ENCODE measurements around the gene NBPF8. TPM values are rescaled to one million over a fixed set of nuclear protein-coding genes. Genes with fewer than 3 reads are reported as not detected.
A peak's percentile ranks its signal among the peaks of the same experiment; 100 is the strongest.
"Not testable (repeated sequence)": the region's sequence is repeated elsewhere in the genome, so short reads cannot be mapped to it uniquely, and the experiment has no call there.

The NBPF8 gene
- total and polyA plus RNA-seq, 4 donors, result 2.6 to 42.2 (median 11.4) TPM

DNA sequence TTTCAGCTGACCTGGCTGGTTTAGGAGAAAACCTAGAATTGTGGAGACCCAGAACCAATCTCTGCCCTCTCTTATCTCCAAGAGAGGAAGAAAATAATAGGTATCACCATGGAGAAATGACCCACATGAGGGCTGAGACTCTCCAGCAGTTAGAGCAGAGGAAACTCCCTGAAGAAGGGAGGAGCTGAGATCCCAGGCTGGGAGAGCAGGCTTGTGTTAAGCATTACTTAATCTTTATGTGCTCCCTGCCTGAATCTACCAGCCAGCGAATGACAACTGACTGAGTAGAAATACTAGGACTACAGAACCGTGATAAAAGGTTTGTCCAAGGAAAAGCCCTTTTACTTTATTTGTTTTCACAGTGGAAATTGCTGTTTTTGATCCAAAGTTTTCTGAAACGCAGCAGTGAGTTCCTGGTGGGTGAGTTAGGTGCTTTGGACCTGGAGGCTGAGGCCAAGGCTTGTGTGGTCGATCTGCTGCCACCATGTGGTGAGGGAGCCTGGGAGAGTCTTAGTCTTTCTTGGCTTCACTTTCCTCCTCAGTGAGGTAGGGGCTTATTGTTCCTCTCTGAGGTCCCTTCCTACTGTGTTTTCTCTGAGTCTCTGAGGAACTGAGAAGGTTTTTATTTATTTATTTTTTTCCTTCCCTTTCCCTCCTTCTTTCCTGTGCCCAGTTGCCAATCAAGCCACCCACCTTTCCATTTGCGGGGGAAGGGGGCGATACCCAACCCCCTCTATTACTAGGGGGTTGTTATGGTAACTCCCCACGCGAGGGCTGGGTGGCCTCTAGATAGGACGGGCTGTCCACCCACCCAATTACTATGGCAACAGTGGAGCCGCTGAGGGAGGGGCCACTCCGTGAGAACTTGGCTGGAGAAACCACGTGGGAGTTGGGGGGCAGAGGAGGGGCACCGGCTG, 21.3 kb upstream of the NBPF8 start:
- not testable (repeated sequence) for H3K27ac ChIP-seq (ENCODE audit: low read depth in 1 of 2, low read length in 2 of 2); H3K4me1 ChIP-seq (ENCODE audit: control insufficient read depth in 4 of 4, insufficient read depth in 4 of 4, low read length in 3 of 4); H3K9me3 ChIP-seq (ENCODE audit: control insufficient read depth in 4 of 4, low read length in 3 of 4); H3K36me3 ChIP-seq (ENCODE audit: control insufficient read depth in 4 of 4, insufficient read depth in 3 of 4, low read depth in 1 of 4, low read length in 3 of 4); DNase-seq (ENCODE audit: low spot score); H3K9ac ChIP-seq (ENCODE audit: low read depth in 1 of 2, low read length in 2 of 2); H3K4me3 ChIP-seq (ENCODE audit: low read depth in 1 of 3, low read length in 3 of 3); H3K27me3 ChIP-seq (ENCODE audit: control insufficient read depth in 4 of 4, insufficient read depth in 4 of 4, low read length in 3 of 4)
- 39% methylated on average over 6 of the region's 13 CpGs for WGBS
- TF ChIP-seq RAD21 (IDR thresholded peaks at IDR 0.05), result peak in 1 of 2 donors; percentile 11

DNA sequence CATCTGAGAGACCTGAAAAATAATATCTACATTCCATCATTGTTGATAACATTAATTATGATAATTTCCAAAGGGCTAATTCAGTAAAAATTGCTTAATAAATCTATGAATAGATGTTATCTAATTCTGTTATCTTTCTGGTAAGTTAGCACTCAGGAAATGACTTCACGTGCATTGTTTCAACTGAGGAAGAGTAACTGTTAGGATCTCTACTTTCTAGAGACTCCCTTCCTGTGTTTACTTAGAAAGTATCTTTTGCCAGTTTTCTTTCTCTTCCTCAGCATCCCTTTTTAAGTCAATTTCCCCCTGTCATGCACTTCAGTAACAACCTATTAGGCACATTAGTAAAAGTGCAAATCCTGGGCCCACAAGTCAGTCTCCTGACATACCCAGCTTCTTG, 9.5 kb upstream of the NBPF8 start:
- not testable (repeated sequence) for H3K36me3 ChIP-seq (ENCODE audit: control insufficient read depth in 4 of 4, insufficient read depth in 3 of 4, low read depth in 1 of 4, low read length in 3 of 4); H3K9ac ChIP-seq (ENCODE audit: low read depth in 1 of 2, low read length in 2 of 2); H3K9me3 ChIP-seq (ENCODE audit: control insufficient read depth in 4 of 4, low read length in 3 of 4); DNase-seq (ENCODE audit: low spot score); H3K27ac ChIP-seq (ENCODE audit: low read depth in 1 of 2, low read length in 2 of 2); H3K4me1 ChIP-seq (ENCODE audit: control insufficient read depth in 4 of 4, insufficient read depth in 4 of 4, low read length in 3 of 4); H3K4me3 ChIP-seq (ENCODE audit: low read depth in 1 of 3, low read length in 3 of 3); H3K27me3 ChIP-seq (ENCODE audit: control insufficient read depth in 4 of 4, insufficient read depth in 4 of 4, low read length in 3 of 4)
- WGBS, result no CpG with 5 or more reads among the region's 1 CpG

- not testable (repeated sequence) for H3K4me1 ChIP-seq (ENCODE audit: control insufficient read depth in 4 of 4, insufficient read depth in 4 of 4, low read length in 3 of 4); H3K27ac ChIP-seq (ENCODE audit: low read depth in 1 of 2, low read length in 2 of 2); H3K4me3 ChIP-seq (ENCODE audit: low read depth in 1 of 3, low read length in 3 of 3); H3K9ac ChIP-seq (ENCODE audit: low read depth in 1 of 2, low read length in 2 of 2); H3K36me3 ChIP-seq (ENCODE audit: control insufficient read depth in 4 of 4, insufficient read depth in 3 of 4, low read depth in 1 of 4, low read length in 3 of 4); H3K27me3 ChIP-seq (ENCODE audit: control insufficient read depth in 4 of 4, insufficient read depth in 4 of 4, low read length in 3 of 4); DNase-seq (ENCODE audit: low spot score); H3K9me3 ChIP-seq (ENCODE audit: control insufficient read depth in 4 of 4, low read length in 3 of 4)
- WGBS, result 15% methylated on average over 8 of the region's 16 CpGs
Observed at GRCh38 chr1:120414451-120414850, 384 bp upstream of the NBPF8 start.

- not testable (repeated sequence) for DNase-seq (ENCODE audit: low spot score); H3K27me3 ChIP-seq (ENCODE audit: control insufficient read depth in 4 of 4, insufficient read depth in 4 of 4, low read length in 3 of 4); H3K9me3 ChIP-seq (ENCODE audit: control insufficient read depth in 4 of 4, low read length in 3 of 4); H3K36me3 ChIP-seq (ENCODE audit: control insufficient read depth in 4 of 4, insufficient read depth in 3 of 4, low read depth in 1 of 4, low read length in 3 of 4); H3K4me1 ChIP-seq (ENCODE audit: control insufficient read depth in 4 of 4, insufficient read depth in 4 of 4, low read length in 3 of 4)
- peak overlapping the region; percentile 47 to 63 (median 56) for H3K4me3 ChIP-seq (ENCODE audit: low read depth in 1 of 3, low read length in 3 of 3)
- 1% methylated on average over 20 of the region's 23 CpGs for WGBS
- peak overlapping the region in 1 of 2 donors; percentile 59 for H3K9ac ChIP-seq (ENCODE audit: low read depth in 1 of 2, low read length in 2 of 2)
- H3K27ac ChIP-seq (ENCODE audit: low read depth in 1 of 2, low read length in 2 of 2), result peak overlapping the region; percentile 37 to 66
- TF ChIP-seq GABPA (IDR thresholded peaks at IDR 0.05 in 1 of 2, conservative IDR thresholded peaks at IDR 0.05 in 1 of 2), result peak in 1 of 2 donors; percentile 63
- TF ChIP-seq, protein P1, sequence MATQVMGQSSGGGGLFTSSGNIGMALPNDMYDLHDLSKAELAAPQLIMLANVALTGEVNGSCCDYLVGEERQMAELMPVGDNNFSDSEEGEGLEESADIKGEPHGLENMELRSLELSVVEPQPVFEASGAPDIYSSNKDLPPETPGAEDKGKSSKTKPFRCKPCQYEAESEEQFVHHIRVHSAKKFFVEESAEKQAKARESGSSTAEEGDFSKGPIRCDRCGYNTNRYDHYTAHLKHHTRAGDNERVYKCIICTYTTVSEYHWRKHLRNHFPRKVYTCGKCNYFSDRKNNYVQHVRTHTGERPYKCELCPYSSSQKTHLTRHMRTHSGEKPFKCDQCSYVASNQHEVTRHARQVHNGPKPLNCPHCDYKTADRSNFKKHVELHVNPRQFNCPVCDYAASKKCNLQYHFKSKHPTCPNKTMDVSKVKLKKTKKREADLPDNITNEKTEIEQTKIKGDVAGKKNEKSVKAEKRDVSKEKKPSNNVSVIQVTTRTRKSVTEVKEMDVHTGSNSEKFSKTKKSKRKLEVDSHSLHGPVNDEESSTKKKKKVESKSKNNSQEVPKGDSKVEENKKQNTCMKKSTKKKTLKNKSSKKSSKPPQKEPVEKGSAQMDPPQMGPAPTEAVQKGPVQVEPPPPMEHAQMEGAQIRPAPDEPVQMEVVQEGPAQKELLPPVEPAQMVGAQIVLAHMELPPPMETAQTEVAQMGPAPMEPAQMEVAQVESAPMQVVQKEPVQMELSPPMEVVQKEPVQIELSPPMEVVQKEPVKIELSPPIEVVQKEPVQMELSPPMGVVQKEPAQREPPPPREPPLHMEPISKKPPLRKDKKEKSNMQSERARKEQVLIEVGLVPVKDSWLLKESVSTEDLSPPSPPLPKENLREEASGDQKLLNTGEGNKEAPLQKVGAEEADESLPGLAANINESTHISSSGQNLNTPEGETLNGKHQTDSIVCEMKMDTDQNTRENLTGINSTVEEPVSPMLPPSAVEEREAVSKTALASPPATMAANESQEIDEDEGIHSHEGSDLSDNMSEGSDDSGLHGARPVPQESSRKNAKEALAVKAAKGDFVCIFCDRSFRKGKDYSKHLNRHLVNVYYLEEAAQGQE (IDR thresholded peaks at IDR 0.05), result peak; percentile 26
Observed at GRCh38 chr1:120415492-120415961, 692 bp downstream of the NBPF8 start.

GRCh38 chr1:120425063-120425462, 10.2 kb downstream of the NBPF8 start:
- not testable (repeated sequence) for H3K27ac ChIP-seq (ENCODE audit: low read depth in 1 of 2, low read length in 2 of 2); H3K9ac ChIP-seq (ENCODE audit: low read depth in 1 of 2, low read length in 2 of 2); H3K4me3 ChIP-seq (ENCODE audit: low read depth in 1 of 3, low read length in 3 of 3); DNase-seq (ENCODE audit: low spot score); H3K27me3 ChIP-seq (ENCODE audit: control insufficient read depth in 4 of 4, insufficient read depth in 4 of 4, low read length in 3 of 4); H3K36me3 ChIP-seq (ENCODE audit: control insufficient read depth in 4 of 4, insufficient read depth in 3 of 4, low read depth in 1 of 4, low read length in 3 of 4); H3K4me1 ChIP-seq (ENCODE audit: control insufficient read depth in 4 of 4, insufficient read depth in 4 of 4, low read length in 3 of 4); H3K9me3 ChIP-seq (ENCODE audit: control insufficient read depth in 4 of 4, low read length in 3 of 4)
- WGBS, result 77% methylated on average over 7 of the region's 7 CpGs

DNA sequence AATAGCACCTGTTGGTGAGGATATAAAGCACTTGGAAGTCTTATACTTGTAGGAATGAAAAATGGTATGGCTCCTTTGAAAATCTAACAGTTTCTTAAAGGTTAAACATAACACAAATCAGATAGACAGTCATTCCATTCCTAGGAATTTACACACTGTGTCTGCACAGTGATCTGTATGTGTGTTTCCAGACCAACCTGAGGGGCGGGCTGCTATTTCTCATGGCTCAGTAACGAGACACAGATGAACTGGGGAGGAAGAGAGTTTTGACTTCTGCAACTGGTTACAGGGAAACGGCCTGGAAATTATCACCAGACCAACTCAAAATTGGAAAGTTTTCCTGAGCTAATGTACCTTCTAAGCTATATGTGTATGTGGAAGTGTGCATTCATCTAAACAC, 16.8 kb downstream of the NBPF8 start:
- H3K27me3 ChIP-seq (ENCODE audit: control insufficient read depth in 4 of 4, insufficient read depth in 4 of 4, low read length in 3 of 4); H3K9me3 ChIP-seq (ENCODE audit: control insufficient read depth in 4 of 4, low read length in 3 of 4); H3K4me3 ChIP-seq (ENCODE audit: low read depth in 1 of 3, low read length in 3 of 3); H3K9ac ChIP-seq (ENCODE audit: low read depth in 1 of 2, low read length in 2 of 2); H3K4me1 ChIP-seq (ENCODE audit: control insufficient read depth in 4 of 4, insufficient read depth in 4 of 4, low read length in 3 of 4); H3K27ac ChIP-seq (ENCODE audit: low read depth in 1 of 2, low read length in 2 of 2); DNase-seq (ENCODE audit: low spot score); H3K36me3 ChIP-seq (ENCODE audit: control insufficient read depth in 4 of 4, insufficient read depth in 3 of 4, low read depth in 1 of 4, low read length in 3 of 4): not testable (repeated sequence)
- WGBS, result 50% methylated on average over 2 of the region's 3 CpGs

DNA sequence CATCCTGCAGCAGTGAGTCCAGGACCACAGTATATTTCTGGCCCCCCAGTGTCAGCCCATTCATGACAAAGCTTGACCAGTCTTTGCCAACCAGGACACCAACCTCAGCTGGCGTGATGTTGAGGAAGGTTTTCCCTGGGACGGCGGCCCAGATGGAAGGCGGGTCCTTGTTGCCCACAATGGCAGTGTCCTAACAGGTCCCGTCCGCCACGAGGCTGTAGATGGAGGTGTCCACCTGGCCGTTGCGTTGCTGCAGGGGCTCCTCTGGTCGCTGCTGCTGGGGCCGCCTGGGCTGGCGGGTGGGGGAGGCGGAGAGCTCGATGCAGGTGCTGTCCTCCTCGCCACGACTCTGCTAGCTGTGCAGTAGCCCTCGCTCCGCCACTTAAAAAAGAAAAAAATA, 19.0 kb downstream of the NBPF8 start:
- H3K9ac ChIP-seq (ENCODE audit: low read depth in 1 of 2, low read length in 2 of 2); H3K27ac ChIP-seq (ENCODE audit: low read depth in 1 of 2, low read length in 2 of 2); H3K36me3 ChIP-seq (ENCODE audit: control insufficient read depth in 4 of 4, insufficient read depth in 3 of 4, low read depth in 1 of 4, low read length in 3 of 4); H3K27me3 ChIP-seq (ENCODE audit: control insufficient read depth in 4 of 4, insufficient read depth in 4 of 4, low read length in 3 of 4); H3K4me1 ChIP-seq (ENCODE audit: control insufficient read depth in 4 of 4, insufficient read depth in 4 of 4, low read length in 3 of 4); H3K4me3 ChIP-seq (ENCODE audit: low read depth in 1 of 3, low read length in 3 of 3); DNase-seq (ENCODE audit: low spot score); H3K9me3 ChIP-seq (ENCODE audit: control insufficient read depth in 4 of 4, low read length in 3 of 4): not testable (repeated sequence)
- 98% methylated on average over 14 of the region's 18 CpGs for WGBS

Data from liver (tissue), 9 donors.